ENCODE results near the gene IQSEC1. TPM values are rescaled to one million over a fixed set of nuclear protein-coding genes. Genes with fewer than 3 reads are reported as not detected.
"Not testable (repeated sequence)": the region's sequence is repeated elsewhere in the genome, so short reads cannot be mapped to it uniquely, and the experiment has no call there.

Gene IQSEC1
- total RNA-seq, 2 experiments from 2014 or later: 19.0 to 21.4 TPM

DNA sequence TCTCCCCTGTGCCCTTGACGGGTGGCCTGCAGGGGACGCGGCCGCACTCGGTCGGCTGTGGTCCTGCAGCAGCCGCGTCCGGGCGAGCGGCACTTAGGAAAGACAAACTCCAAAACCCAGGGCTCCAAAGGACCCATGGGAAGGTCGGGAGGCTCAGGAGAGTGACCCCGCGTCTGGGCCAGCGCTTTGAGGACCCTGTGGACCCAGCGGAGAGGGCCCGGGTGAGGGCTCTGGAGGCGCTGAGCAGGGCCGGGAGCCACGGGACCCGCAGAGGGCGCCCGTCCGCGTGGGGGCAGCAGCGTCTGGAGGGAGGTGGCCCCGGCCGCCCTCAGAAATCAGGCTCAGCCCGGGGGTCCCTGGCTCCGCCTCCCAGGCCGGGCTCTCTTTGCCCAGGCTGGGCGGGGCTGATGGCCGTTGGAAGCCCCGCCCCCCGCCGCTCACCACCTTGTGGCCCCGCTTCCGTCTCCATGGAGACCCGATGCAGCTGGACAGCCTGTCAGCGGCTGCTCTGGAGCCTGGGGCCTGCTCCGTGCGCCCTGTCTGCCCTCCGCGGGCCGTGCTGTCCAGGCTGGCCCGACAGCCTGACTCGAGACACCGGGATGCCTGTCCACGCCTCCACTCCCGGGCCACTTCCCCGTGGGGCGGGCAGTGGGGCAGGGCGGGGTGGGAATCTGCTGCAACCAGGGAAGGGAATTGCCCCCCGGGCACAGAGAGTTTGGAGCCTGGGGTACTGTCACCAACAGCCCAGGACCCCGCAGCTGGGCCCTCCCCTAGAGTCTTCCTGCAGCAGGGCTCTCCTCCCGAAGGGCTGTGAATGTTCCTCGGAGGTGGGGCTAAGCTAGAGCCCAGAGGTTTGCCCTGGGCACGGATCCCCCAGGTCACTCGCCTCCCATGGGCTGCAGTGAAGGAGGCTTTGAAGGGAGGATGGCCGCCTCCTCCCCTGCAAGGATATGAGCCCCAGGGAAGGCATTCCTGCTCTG is 197.1 kb downstream of the IQSEC1 start:
- ChIA-PET POLR2A (interaction anchor here (1.1 kb wide), 1 partner anchor 41 kb away, joined by 4 read pairs; no protein-coding TSS in a partner anchor), CTCF (no interaction called here)

DNA sequence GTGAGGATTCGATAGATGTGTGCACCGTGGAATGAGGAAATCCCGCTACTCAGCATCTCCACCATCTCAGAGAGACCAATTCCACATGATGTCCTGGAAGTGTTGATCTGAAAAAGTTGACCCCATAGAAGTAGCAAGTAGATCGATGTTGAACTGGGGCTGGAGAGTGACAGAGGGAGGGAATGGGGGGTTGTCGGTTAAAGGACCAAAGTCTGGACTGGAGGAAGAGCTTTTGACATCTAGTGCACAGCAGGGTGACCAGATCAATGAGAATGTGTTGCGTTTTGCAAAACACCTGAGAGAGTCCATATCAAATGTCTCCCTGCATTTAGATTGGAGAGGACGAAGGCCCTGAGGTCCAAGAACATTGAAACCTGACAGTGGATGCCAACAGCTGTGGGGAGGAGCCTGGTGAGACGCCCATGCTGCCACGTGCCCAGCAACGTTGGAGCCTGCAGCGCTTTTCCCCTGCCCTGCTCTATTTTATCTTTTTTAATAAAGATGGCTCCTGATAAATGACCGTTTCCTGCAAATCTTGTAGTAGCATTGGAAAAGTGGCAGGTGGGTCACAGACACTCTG is 201.7 kb downstream of the IQSEC1 start:
- POLR2A ChIA-PET: no interaction called here
- CTCF ChIA-PET: interaction anchor here (1.0 kb wide), 1 partner anchor 19 kb away, joined by 3 read pairs; no protein-coding TSS in a partner anchor

DNA sequence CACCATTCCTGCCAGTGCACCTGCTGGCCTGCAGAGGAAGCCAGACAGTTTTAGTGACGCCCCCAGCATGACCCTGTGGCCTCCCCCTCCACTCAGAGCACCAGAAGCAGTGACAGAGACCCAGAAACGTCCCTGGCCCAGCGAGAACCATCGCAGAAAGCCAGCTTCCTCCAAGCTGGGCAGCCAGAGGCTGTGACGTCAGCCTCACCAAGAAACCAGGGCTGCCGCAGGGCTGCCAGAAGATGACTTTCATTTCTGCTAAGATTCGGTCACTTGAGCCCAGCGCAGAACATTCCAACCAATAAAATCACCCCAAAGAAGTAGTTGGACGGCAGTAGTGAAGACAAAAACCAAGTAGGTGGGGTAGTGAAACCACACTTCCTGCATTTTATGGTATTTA is 202.3 kb downstream of the IQSEC1 start:
- ChIA-PET POLR2A (no interaction called here), CTCF (interaction anchor here (0.8 to 1.2 kb wide), 3 partner anchors 20 to 31 kb away, joined by 3 to 4 read pairs (median 3); no protein-coding TSS in a partner anchor)

DNA sequence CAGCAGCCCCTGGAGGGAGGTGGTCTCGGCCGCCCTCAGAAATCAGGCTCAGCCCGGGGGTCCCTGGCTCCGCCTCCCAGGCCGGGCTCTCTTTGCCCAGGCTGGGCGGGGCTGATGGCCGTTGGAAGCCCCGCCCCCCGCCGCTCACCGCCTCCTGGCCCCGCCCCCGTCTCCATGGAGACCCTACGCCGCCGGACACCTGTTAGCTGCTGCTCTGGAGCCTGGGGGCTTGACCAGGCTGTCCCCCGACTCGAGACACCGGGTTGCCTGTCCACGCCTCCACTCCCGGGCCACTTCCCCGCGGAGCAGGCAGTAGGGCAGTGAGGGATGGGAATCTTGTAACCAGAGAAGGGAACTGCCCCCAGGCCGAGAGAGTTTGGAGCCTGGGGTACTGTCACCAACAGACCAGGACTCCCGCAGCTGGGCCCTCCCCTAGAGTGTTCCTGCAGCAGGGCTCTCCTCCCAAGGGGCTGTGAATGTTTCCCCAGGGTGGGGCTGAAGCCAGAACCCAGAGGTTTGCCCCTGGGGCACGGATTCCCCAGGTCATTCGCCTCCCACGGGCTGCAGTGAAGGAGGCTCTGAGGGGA is 204.1 kb downstream of the IQSEC1 start:
- POLR2A ChIA-PET: no interaction called here
- CTCF ChIA-PET: interaction anchor here (1.0 to 1.9 kb wide), 4 partner anchors 10 to 115 kb away, joined by 4 to 8 read pairs (median 6); no protein-coding TSS in a partner anchor

DNA sequence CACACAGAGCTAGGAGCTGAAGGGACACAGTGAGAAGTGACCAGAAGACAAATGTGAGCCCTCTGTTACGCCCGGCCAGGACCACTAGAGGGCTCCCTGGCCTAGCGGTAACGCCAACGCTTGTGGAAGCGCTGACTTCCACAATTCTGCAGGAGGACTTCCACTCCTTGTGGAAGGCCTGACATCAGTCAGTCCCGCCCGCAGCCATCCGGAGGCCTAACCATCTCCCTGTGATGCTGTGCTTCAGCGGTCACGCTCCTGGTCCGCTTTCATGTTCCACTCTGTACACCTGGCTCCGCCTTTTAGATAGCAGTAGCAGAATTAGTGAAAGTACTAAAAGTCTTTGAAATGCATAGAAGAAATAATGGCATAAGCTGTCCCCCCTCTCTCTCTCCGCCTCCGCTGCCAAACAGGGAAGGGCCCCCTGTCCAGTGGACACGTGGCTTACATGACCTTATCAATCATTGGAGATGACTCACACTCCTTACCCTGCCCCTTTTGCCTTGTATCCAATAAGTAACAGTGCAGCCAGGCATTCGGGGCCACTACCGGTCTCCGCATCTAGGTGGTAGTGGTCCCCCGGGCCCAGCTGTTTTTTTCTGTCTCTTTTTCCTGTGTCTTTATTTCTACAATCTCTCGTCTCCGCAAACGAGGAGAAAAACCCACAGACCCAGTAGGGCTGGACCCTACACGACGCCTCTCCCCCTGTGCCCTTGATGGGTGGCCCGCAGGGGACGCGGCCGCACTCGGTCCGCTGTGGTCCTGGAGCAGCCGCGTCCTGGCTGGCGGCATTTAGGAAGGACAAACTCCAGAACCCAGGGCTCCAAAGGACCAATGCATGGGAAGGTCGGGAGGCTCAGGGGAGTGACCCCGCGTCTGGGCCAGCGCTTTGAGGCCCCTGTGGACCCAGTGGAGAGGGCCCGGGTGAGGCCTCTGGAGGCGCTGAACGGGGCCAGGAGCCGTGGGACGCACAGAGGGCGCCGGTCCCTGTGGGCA is 204.9 kb downstream of the IQSEC1 start:
- CTCF ChIA-PET: interaction anchor here (0.9 to 1.9 kb wide), 10 partner anchors 11 to 116 kb away, joined by 3 to 8 read pairs (median 4); partner anchors contain the start of gene RPL32
- POLR2A ChIA-PET: no interaction called here

DNA sequence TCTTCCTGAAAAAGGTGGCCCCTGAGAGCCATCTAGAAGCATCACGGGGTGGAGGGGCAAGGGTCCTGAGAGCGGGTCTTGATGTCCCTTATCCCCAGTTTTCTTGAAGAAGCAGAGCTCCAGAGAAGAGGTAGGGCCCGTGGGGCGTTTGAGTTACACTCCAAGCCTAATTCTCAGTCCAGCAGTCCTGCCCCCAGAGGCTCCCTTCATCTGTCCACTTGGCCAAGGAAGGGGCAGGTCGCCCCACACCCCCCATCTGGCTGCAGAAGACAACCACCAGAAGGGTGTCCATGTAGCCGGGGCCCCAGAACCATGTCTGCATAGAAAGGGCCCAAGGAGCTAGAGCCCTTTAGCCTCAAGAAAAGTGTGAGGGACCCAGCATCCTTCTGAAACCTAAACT is 206.4 kb downstream of the IQSEC1 start:
- ChIA-PET POLR2A (no interaction called here), CTCF (interaction anchor here (1.7 kb wide), 1 partner anchor 25 kb away, joined by 7 read pairs; no protein-coding TSS in a partner anchor)

DNA sequence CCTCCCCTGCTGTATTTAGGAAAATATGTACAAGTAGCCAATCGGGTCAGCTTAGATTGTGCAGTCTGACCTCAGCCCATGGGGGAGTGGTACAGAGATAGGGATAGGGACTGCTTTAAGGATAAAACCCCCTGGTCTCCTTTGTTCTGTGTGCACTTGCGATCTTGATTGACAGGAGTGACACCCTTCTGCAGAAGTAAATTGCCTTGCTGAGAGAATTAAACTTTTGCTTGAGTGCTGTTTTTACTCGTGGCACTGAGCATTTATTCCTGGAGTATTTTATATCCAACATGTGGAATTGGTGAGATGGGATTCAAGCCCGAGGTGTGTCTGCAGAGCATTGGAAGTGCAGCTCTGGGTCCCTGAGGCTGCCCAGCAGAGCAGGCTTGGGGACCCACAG is 208.0 kb downstream of the IQSEC1 start:
- ChIA-PET POLR2A (no interaction called here), CTCF (interaction anchor here (1.3 kb wide), 1 partner anchor 15 kb away, joined by 4 read pairs; no protein-coding TSS in a partner anchor)

DNA sequence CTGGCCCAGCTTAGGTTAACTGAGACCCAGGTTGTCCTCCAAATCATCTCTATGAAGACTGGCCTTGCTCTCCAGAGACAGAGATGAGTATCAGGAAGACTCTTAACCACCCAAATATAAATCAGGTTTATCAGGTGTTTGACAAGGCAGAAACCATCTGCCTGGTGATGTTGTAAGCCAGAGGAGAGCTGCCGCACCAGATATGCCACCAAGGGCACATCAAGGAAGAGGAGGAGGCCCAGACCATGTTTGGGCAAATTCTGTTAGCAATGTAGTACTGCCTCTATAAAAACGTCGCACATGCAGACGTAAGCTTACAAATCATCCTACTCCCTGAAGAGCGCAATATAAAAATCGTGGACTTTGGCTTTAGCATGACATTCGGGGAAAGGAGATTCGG is 210.8 kb downstream of the IQSEC1 start:
- POLR2A ChIA-PET: no interaction called here

DNA sequence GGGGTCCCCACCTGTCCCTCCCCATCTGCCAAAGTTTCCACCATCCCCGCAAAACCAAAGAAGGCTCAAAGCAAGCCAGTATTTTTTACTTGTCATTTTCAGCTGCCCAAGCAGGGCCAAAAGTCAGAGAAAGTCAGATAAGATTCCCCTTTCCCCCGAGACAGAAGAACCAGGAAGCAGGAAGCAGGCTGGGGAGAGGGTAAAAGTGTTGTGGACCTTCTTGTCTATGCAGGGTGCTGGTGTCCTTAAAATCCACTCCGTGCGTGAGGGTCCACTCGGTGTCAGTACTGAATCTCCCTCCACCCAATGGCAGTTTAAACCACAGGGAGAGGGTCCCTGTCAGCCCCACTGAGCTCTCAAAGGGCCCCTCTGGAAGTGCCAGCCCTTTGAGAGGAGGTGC is 211.6 kb downstream of the IQSEC1 start:
- POLR2A ChIA-PET: no interaction called here
- CTCF ChIA-PET: no interaction called here

More for the DNA sequence above, 210.8 kb downstream of the IQSEC1 start:
- CTCF ChIA-PET: no interaction called here

DNA sequence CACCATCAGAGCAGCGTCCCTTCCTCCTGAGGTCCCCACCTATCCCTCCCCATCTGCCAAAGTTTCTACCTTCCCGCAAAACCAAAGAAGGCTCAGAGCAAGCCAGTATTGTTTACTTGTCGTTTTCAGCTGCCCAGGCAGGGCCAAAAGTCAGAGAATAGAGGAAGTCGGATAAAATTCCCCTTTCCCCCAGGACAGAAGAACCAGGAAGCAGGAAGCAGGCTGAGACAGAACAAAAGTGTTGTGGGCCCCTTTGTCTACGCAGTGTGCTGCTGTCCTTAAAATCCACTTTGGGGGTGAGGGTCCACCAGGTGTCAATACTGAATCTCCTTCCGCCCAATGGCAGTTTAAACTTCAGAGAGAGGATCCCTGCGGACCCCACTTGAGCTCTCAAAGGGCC is 213.4 kb downstream of the IQSEC1 start:
- POLR2A ChIA-PET: interaction anchor here (0.6 kb wide), 1 partner anchor 44 kb away, joined by 3 read pairs; no protein-coding TSS in a partner anchor
- CTCF ChIA-PET: no interaction called here

DNA sequence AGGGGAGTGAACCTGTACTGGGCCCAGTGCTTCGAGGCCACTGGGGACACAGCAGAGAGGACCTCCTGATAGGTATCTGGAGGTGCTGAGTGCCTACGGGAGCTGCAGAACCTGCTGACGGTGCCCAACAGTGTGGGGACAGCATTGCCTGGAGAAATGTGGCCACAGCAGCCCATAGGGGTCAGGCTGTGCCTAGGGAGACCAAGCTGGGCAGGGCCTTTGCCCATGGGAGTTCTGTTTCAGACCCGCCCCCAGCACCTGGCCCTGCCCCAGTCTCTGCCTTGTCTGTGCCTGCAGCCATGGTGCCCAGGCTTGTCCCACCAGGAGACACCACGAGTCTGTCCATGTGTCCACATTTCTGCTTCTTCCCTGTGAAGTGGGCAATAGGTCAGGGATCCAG is 216.6 kb downstream of the IQSEC1 start:
- ChIA-PET POLR2A (no interaction called here), CTCF (no interaction called here)

DNA sequence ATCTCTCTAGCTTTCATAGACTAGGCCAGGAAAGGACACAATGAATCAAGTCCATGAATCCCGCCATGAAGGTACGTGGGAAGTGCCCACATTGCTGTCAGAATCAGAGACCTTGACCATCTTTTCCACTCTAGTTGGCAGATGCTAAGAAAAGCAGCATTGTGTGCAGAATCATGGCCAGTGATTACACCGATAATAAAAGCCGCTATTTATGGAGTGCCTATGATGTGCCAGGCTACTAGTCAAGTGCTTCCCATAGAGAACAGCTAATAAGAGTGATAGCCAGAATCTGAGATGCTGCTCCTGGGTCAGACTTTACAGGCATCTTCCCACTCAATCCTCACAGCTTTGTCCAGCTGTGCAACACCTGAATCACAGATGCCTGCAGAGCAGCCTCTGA is 218.7 kb downstream of the IQSEC1 start:
- ChIA-PET POLR2A (no interaction called here), CTCF (no interaction called here)

DNA sequence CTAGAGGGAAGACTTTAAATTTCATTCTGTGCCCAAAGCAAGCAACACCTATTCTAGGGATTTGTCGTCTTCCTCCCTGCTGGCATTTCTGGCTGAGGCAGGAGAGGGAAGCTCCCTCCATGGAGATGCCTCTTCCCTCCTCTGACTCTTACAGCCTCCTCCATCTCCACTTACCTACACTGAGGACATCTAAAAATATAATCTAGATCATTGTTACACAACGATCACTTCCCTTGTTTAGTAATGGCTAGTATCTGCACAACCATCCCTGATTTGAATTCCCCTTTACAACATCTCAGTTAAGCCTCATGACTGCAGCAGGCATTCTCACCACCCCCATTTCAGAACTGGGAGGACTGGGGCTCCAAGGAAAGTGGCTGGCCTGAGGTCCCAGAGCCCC is 219.4 kb downstream of the IQSEC1 start:
- POLR2A ChIA-PET: not testable (repeated sequence)

DNA sequence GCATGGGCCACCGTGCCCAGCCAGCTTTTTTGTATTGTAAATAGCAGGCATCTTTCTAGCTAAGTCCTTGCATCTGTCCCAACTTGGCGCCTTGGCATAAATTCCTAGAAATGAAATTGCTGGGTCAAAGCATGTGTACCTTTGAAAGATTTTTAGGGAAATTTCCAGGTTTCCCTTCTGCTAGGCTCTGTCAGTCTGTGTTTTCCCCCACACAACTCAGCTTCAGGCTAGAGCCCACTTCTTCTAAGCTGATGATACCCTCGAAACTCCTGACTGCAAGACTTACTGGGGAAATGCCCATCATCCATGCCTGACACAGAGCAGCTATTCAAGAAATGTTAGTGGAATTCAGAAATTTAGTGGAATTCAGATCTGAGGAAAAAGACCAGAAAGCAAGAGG is 221.0 kb downstream of the IQSEC1 start:
- ChIA-PET POLR2A (no interaction called here), CTCF (no interaction called here)

More for the DNA sequence above, 219.4 kb downstream of the IQSEC1 start:
- CTCF ChIA-PET: not testable (repeated sequence)

Other genes starting within 250 kb of the IQSEC1 start
- 1,000 to 10,000 TPM; 2,580 to 2,744 TPM for gene RPL32, start 231.9 kb downstream of the IQSEC1 start, total RNA-seq

Measured in activated CD8-positive, alpha-beta memory T cell treated with anti-CD3 and anti-CD28 coated beads for 36 hours (primary cell).